ENCODE data around the gene CIB4.

GRCh38 chr2:26637811-26638310, 3.3 kb downstream of the CIB4 start:
- TF ChIP-seq EZH2phosphoT487 (IDR thresholded peaks at IDR 0.05; ENCODE audit: insufficient read depth, low read depth) (no peak), EZH2 (IDR thresholded peaks at IDR 0.05; ENCODE audit: insufficient read depth, poor library complexity, severe bottlenecking) (no peak)

Data from GM23248 (cell line).